ENCODE measurements around the gene LHFPL3. TPM values are rescaled to one million over a fixed set of nuclear protein-coding genes. Genes with fewer than 3 reads are reported as not detected.

LHFPL3 gene
- total RNA-seq, 1 experiment from 2014 or later = not detected

- Histone ChIP-seq H2AFZ (no peak overlapping the region), H3K9me2 (ENCODE audit: insufficient read depth) (no peaks in the 10 kb centered on the region), H4K20me1 (ENCODE audit: insufficient read depth) (no peaks in the 10 kb centered on the region), H3K4me3 (no peak overlapping the region), H3F3A (ENCODE audit: insufficient read depth, low read depth) (no peaks in the 10 kb centered on the region), H3K79me2 (ENCODE audit: low read depth) (no peaks in the 10 kb centered on the region), H3K4me1 (replicated peaks; ENCODE audit: insufficient read depth) (no peaks in the 10 kb centered on the region), H3K9me3 (ENCODE audit: insufficient read depth, low read depth) (no peaks in the 10 kb centered on the region), H3K27ac (no peak overlapping the region), H3K27me3 (ENCODE audit: insufficient read depth, low read depth) (peaks cover 5% of the 10 kb centered on the region), H3K36me3 (ENCODE audit: low read depth) (no peaks in the 10 kb centered on the region), H3K4me2 (no peak overlapping the region)
- CTCF ChIA-PET = no interaction called here
- intact Hi-C loops (cut with micrococcal nuclease; ENCODE audit: unreplicated experiment) = no loop called here
- no peak for DNase-seq
- no TSS peak for BruUV-seq (replicated peaks)
- POLR2A ChIA-PET (ENCODE audit: unreplicated experiment) = no interaction called here
- TF ChIP-seq EZH2 (IDR thresholded peaks at IDR 0.05; ENCODE audit: low read depth) = no peak
These were observed 39.5 kb downstream of the LHFPL3 start for GRCh38 chr7:104367926-104368325.

GRCh38 chr7:104371216-104371979 is 43.0 kb downstream of the LHFPL3 start:
- ChIA-PET CTCF (no interaction called here), POLR2A (ENCODE audit: unreplicated experiment) (no interaction called here)
- Histone ChIP-seq H4K20me1 (ENCODE audit: insufficient read depth) (no peaks in the 10 kb centered on the region), H3K27ac (no peak overlapping the region), H3K9me3 (ENCODE audit: insufficient read depth, low read depth) (no peaks in the 10 kb centered on the region), H3K27me3 (ENCODE audit: insufficient read depth, low read depth) (peaks cover 5% of the 10 kb centered on the region), H3K4me1 (replicated peaks; ENCODE audit: insufficient read depth) (no peaks in the 10 kb centered on the region), H3K4me2 (no peak overlapping the region), H3K9me2 (ENCODE audit: insufficient read depth) (no peaks in the 10 kb centered on the region), H3K4me3 (no peak overlapping the region), H2AFZ (no peak overlapping the region), H3K36me3 (ENCODE audit: low read depth) (no peaks in the 10 kb centered on the region), H3K79me2 (ENCODE audit: low read depth) (no peaks in the 10 kb centered on the region), H3F3A (ENCODE audit: insufficient read depth, low read depth) (no peaks in the 10 kb centered on the region)
- no TSS peak for BruUV-seq (replicated peaks)
- no peak for TF ChIP-seq CTCF (conservative IDR thresholded peaks at IDR 0.05)
- TF ChIP-seq EZH2 (IDR thresholded peaks at IDR 0.05; ENCODE audit: low read depth) = no peak
- intact Hi-C loops (cut with micrococcal nuclease; ENCODE audit: unreplicated experiment) = no loop called here
- no peak for DNase-seq

GRCh38 chr7:104371980-104372357 is 43.6 kb downstream of the LHFPL3 start:
- Histone ChIP-seq H3K27me3 (ENCODE audit: insufficient read depth, low read depth) (peaks cover 5% of the 10 kb centered on the region), H3K9me2 (ENCODE audit: insufficient read depth) (no peaks in the 10 kb centered on the region), H3K27ac (no peak overlapping the region), H2AFZ (no peak overlapping the region), H3K9me3 (ENCODE audit: insufficient read depth, low read depth) (no peaks in the 10 kb centered on the region), H3K79me2 (ENCODE audit: low read depth) (no peaks in the 10 kb centered on the region), H3K4me3 (no peak overlapping the region), H3K4me1 (replicated peaks; ENCODE audit: insufficient read depth) (no peaks in the 10 kb centered on the region), H4K20me1 (ENCODE audit: insufficient read depth) (no peaks in the 10 kb centered on the region), H3F3A (ENCODE audit: insufficient read depth, low read depth) (no peaks in the 10 kb centered on the region), H3K36me3 (ENCODE audit: low read depth) (no peaks in the 10 kb centered on the region), H3K4me2 (no peak overlapping the region)
- TF ChIP-seq EZH2 (IDR thresholded peaks at IDR 0.05; ENCODE audit: low read depth) (no peak), CTCF (conservative IDR thresholded peaks at IDR 0.05) (no peak)
- intact Hi-C loops (cut with micrococcal nuclease; ENCODE audit: unreplicated experiment) = no loop called here
- no TSS peak for BruUV-seq (replicated peaks)
- ChIA-PET POLR2A (ENCODE audit: unreplicated experiment) (no interaction called here), CTCF (no interaction called here)
- DNase-seq = no peak

- H3K79me2 ChIP-seq (ENCODE audit: low read depth) = no peaks in the 10 kb centered on the region
- H3K27ac ChIP-seq = no peak overlapping the region
- H4K20me1 ChIP-seq (ENCODE audit: insufficient read depth) = no peaks in the 10 kb centered on the region
- H3K9me2 ChIP-seq (ENCODE audit: insufficient read depth) = no peaks in the 10 kb centered on the region
- no peaks in the 10 kb centered on the region for H3K36me3 ChIP-seq (ENCODE audit: low read depth)
- BruUV-seq (replicated peaks) = no TSS peak
- H3K27me3 ChIP-seq (ENCODE audit: insufficient read depth, low read depth) = peaks cover 16% of the 10 kb centered on the region; the same call in 1 of the 2 replicates
- ChIA-PET POLR2A (ENCODE audit: unreplicated experiment) (no interaction called here), CTCF (no interaction called here)
- no peak overlapping the region for H3K4me2 ChIP-seq
- no peak for DNase-seq
- intact Hi-C loops (cut with micrococcal nuclease; ENCODE audit: unreplicated experiment) = no loop called here
- H2AFZ ChIP-seq = no peak overlapping the region
- no peak overlapping the region for H3K4me3 ChIP-seq
- H3K9me3 ChIP-seq (ENCODE audit: insufficient read depth, low read depth) = no peaks in the 10 kb centered on the region
- H3F3A ChIP-seq (ENCODE audit: insufficient read depth, low read depth) = no peaks in the 10 kb centered on the region
- no peaks in the 10 kb centered on the region for H3K4me1 ChIP-seq (replicated peaks; ENCODE audit: insufficient read depth)
- TF ChIP-seq EZH2 (IDR thresholded peaks at IDR 0.05; ENCODE audit: low read depth) = no peak
- TF ChIP-seq CTCF (conservative IDR thresholded peaks at IDR 0.05) = no peak
These were observed 54.2 kb downstream of the LHFPL3 start for GRCh38 chr7:104382616-104383015.
